Measurements from ENCODE around the gene OMP.

GRCh38 chr11:77104727-77105126 is 2.1 kb downstream of the OMP start:
- no peak for TF ChIP-seq POLR2AphosphoS5 (IDR thresholded peaks at IDR 0.05; ENCODE audit: low read depth, low read length)
- TF ChIP-seq POLR2A (IDR thresholded peaks at IDR 0.05; ENCODE audit: low read depth, low read length), result no peak
- no peak for TF ChIP-seq TAF1 (IDR thresholded peaks at IDR 0.05; ENCODE audit: borderline replicate concordance, low read depth, low read length)

Measured in GM12892 (cell line).